SK-N-SH (cell line): Measurements from ENCODE around the gene LBR. TPM values are rescaled to one million over a fixed set of nuclear protein-coding genes. Genes with fewer than 3 reads are reported as not detected.

Experiments used
- CTCF ChIA-PET: fragments of 300-600, 350-600 bp; formaldehyde crosslinking; extraction: SDS; loops from one replicate; lab custom pipeline; 2021; lab: Yijun Ruan, JAX
- POLR2A ChIA-PET: fragments of 350-600 bp; sonication (Branson Sonifier 250); formaldehyde crosslinking; extraction: SDS; loops from one replicate; lab custom pipeline; 2020; ENCODE audit warnings: antibody characterized with exemption, inconsistent platforms; lab: Yijun Ruan, JAX
- DNase-seq: peaks from one replicate; pipeline ENCODE4 v3.0.0; 2012
- H2AFZ ChIP-seq: fragments of 200-600 bp; sonication (generic); 2 replicates; pipeline ENCODE4 v1.8.1; 2016; ENCODE audit warnings: antibody characterized with exemption, mild to moderate bottlenecking, low read depth
- H3F3A ChIP-seq: fragments of 200-600 bp; sonication (generic); replicated peaks from 2 replicates; pipeline ENCODE3; 2016; ENCODE audit warnings: antibody characterized with exemption, mild to moderate bottlenecking; ENCODE audit not compliant: insufficient read depth
- H3K27ac ChIP-seq, 2 experiments: fragments of 200-500 bp in 1 of 2; fragments of 200-600 bp in 1 of 2; sonication (Bioruptor generic) in 1 of 2; sonication (generic), shearing (Covaris generic) in 1 of 2; 2 replicates each; pipeline versions ENCODE4 v1.5.1 to v1.6.1; 2014 to 2016; ENCODE audit warnings: low read depth in 2 of 2, inconsistent platforms in 1 of 2, low read length in 1 of 2, mild to moderate bottlenecking in 1 of 2, mixed read lengths in 1 of 2
- H3K27me3 ChIP-seq: fragments of 200-600 bp; sonication (generic), shearing (Covaris generic); 2 replicates; pipeline ENCODE4 v1.6.1; 2016; ENCODE audit warnings: mixed run types; ENCODE audit not compliant: insufficient read depth
- H3K36me3 ChIP-seq, 2 experiments: fragments of 200-500 bp in 1 of 2; fragments of 200-600 bp in 1 of 2; sonication (Bioruptor generic) in 1 of 2; sonication (generic) in 1 of 2; replicated peaks in 1 of 2; 2 replicates each; pipeline versions ENCODE3 to v1.5.1; 2014 to 2016; ENCODE audit warnings: low read length in 1 of 2, mild to moderate bottlenecking in 1 of 2; ENCODE audit not compliant: insufficient read depth in 2 of 2, control insufficient read depth in 1 of 2
- H3K4me1 ChIP-seq, 2 experiments: fragments of 200-500 bp in 1 of 2; fragments of 200-600 bp in 1 of 2; sonication (Bioruptor generic) in 1 of 2; sonication (generic), shearing (Covaris generic) in 1 of 2; 2 replicates each; pipeline versions ENCODE4 v1.5.1 to v1.6.1; 2014 to 2016; ENCODE audit warnings: low read depth in 1 of 2, low read length in 1 of 2, mixed run types in 1 of 2; ENCODE audit not compliant: insufficient read depth in 2 of 2, control insufficient read depth in 1 of 2
- H3K4me2 ChIP-seq: fragments of 200-600 bp; sonication (generic), shearing (Covaris generic); 2 replicates; pipeline ENCODE4 v1.6.1; 2017; ENCODE audit warnings: mixed run types
- H3K4me3 ChIP-seq, 2 experiments: fragments of 200-500 bp in 1 of 2; fragments of 200-600 bp in 1 of 2; sonication (Bioruptor generic) in 1 of 2; sonication (generic), shearing (Covaris generic) in 1 of 2; 2 replicates each; pipeline versions ENCODE4 v1.5.1 to v1.8.1; 2014 to 2016; ENCODE audit warnings: low read depth in 2 of 2, inconsistent platforms in 1 of 2, low read length in 1 of 2, mild to moderate bottlenecking in 1 of 2, mixed read lengths in 1 of 2, moderate library complexity in 1 of 2
- H3K79me2 ChIP-seq: fragments of 200-600 bp; sonication (generic); 2 replicates; pipeline ENCODE4 v1.8.1; 2017; ENCODE audit warnings: mild to moderate bottlenecking; ENCODE audit not compliant: insufficient read depth
- H3K9ac ChIP-seq: fragments of 200-600 bp; sonication (generic); 2 replicates; pipeline ENCODE4 v1.6.1; 2017; ENCODE audit warnings: mixed run types
- H3K9me2 ChIP-seq: fragments of 200-600 bp; sonication (generic); 2 replicates; pipeline ENCODE4 v1.6.1; 2017; ENCODE audit warnings: mixed run types
- H3K9me3 ChIP-seq: fragments of 200-600 bp; sonication (generic); 2 replicates; pipeline ENCODE4 v1.6.1; 2017; ENCODE audit warnings: mixed run types, mild to moderate bottlenecking, moderate library complexity
- H4K20me1 ChIP-seq: fragments of 200-600 bp; sonication (generic); 2 replicates; pipeline ENCODE4 v1.6.1; 2017; ENCODE audit warnings: mild to moderate bottlenecking, mixed run types; ENCODE audit not compliant: insufficient read depth
- CHD2 ChIP-seq: fragments of 150-350 bp; IDR thresholded peaks from 2 replicates; pipeline ENCODE4 v1.6.1; 2018; ENCODE audit warnings: low read length; ENCODE audit not compliant: partially characterized antibody
- ELF1 ChIP-seq: IDR thresholded peaks from 2 replicates; pipeline ENCODE4 v1.4.0; 2012
- EZH2phosphoT487 ChIP-seq: fragments of 200-600 bp; sonication (generic); IDR thresholded peaks from 2 replicates; pipeline ENCODE4 v1.6.1; 2017; ENCODE audit warnings: low read depth, mixed run types, mild to moderate bottlenecking, antibody characterized with exemption, moderate library complexity, borderline replicate concordance
- JUND ChIP-seq: IDR thresholded peaks from 2 replicates; pipeline ENCODE4 v1.4.0; 2012
- MXI1 ChIP-seq: IDR thresholded peaks from 2 replicates; pipeline ENCODE4 v1.6.1; 2012; ENCODE audit warnings: mild to moderate bottlenecking, low read depth, low read length, improper control_type of control experiment
- PBX3 ChIP-seq: IDR thresholded peaks from 2 replicates; pipeline ENCODE4; 2012
- POLR2AphosphoS5 ChIP-seq: IDR thresholded peaks from 2 replicates; pipeline ENCODE4 v1.6.1; 2012; ENCODE audit warnings: low read depth, low read length
- RCOR1 ChIP-seq: fragments of 150-350 bp; IDR thresholded peaks from 2 replicates; pipeline ENCODE4 v1.6.1; 2017; ENCODE audit warnings: antibody characterized with exemption, low read length
- RFX5 ChIP-seq: IDR thresholded peaks from 2 replicates; pipeline ENCODE4 v1.6.1; 2012; ENCODE audit warnings: mild to moderate bottlenecking, improper control_type of control experiment, low read length
- TCF12 ChIP-seq: IDR thresholded peaks from 2 replicates; pipeline ENCODE4 v1.4.0; 2012
- WGBS: methylation state at CpG from one replicate; pipeline ENCODE4 v1.1.6; 2017; ENCODE audit warnings: low lambda C conversion rate; 5-methylcytosine and 5-hydroxymethylcytosine counted together
- polyA plus RNA-seq, 3 experiments: library from polyadenylated mRNA; depleted of rRNA; stranded (reverse); fragments of >200 nt; gene quantifications; 2 replicates each; pipeline ENCODE4 v1.2.3, GENCODE V29; 2012
- TF ChIP-seq, protein P1 (sequence below): fragments of 150-350 bp; IDR thresholded peaks from 2 replicates; pipeline ENCODE4 v1.6.1; 2017; ENCODE audit warnings: antibody characterized with exemption, low read length, low read depth, borderline replicate concordance
- TF ChIP-seq, protein P2 (sequence below): IDR thresholded peaks from 2 replicates; pipeline ENCODE4 v1.4.0; 2012; ENCODE audit warnings: low read depth, borderline replicate concordance

The LBR gene
- polyA plus RNA-seq, 1 of the 3 experiments (the other 2 are of a cell fraction): 10.6 TPM

DNA sequence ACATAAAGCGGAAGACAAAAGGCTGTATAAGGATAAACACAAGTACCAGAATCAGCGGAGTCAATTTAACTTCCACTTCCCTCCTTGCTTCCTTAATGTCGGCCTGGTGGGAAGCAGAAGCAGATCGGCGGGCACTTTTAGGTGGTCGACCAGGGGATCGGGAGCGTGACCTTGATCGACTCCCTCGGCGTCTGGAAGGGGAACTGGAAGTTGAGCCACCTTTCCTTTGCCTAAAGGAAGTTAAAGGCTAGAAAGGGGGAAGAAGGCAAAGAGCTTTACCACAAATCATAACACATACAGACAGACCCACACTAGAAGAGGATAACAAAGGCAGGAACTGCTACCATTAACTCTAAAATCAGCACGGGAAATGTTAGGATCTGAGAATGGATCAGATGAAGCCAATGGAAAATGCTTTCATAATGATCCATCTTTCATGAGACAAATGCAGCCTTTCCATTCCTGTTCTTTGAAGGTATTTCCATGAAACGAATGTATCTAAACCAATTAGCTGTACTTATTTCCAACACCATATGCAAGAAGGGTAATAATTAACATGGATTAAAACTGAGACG is 5.7 kb downstream of the LBR start:
- ChIA-PET CTCF (interaction anchor here (1.0 to 1.7 kb wide), 2 partner anchors 53 to 703 kb away, joined by 3 to 4 read pairs; no protein-coding TSS in a partner anchor), POLR2A (no interaction called here)
- 89% methylated on average over 14 of the region's 14 CpGs for WGBS
- no peak overlapping the region for H3K9ac ChIP-seq
- no peak overlapping the region for H3K4me3 ChIP-seq
- TF ChIP-seq RCOR1 (no peak), CHD2 (no peak)
- TF ChIP-seq, protein P1, sequence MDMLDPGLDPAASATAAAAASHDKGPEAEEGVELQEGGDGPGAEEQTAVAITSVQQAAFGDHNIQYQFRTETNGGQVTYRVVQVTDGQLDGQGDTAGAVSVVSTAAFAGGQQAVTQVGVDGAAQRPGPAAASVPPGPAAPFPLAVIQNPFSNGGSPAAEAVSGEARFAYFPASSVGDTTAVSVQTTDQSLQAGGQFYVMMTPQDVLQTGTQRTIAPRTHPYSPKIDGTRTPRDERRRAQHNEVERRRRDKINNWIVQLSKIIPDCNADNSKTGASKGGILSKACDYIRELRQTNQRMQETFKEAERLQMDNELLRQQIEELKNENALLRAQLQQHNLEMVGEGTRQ: no peak
- H3K79me2 ChIP-seq: peaks cover 61% of the 10 kb centered on the region
- no peak overlapping the region for H3K4me2 ChIP-seq
- no peaks in the 10 kb centered on the region for H3K9me2 ChIP-seq
- H3K27me3 ChIP-seq: no peaks in the 10 kb centered on the region
- no peaks in the 10 kb centered on the region for H3K9me3 ChIP-seq
- peaks cover 13% of the 10 kb centered on the region for H4K20me1 ChIP-seq
- H3K27ac ChIP-seq: peak overlapping the region in 1 of 2 experiments; percentile 93; a peak in 2 of 4 replicates
- H2AFZ ChIP-seq: no peak overlapping the region
- peaks cover 31 to 34% of the 10 kb centered on the region in 2 experiments for H3K36me3 ChIP-seq
- H3F3A ChIP-seq: peaks cover 21% of the 10 kb centered on the region
- peaks cover 34 to 42% of the 10 kb centered on the region in 2 experiments; a peak in 3 of 4 replicates for H3K4me1 ChIP-seq
- DNase-seq: no peak

DNA sequence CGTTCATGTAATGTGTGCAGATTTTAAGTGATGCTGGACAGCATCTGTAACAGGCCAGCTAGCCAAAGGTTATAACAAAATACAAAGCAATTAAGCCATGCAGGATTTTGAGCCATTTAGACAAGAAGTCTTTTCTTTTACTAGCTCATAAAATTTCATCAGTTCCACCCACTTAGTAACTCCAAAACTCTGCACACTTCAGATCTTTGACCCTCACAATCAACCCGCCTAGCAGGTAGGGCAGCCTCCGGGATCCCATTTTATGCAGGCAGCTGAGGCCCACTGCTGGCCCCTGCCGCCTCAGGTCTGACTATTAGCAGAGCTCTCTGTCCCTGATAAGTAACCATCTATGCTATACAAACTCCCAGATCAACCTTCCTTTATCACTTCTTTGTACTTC is 9.2 kb downstream of the LBR start:
- Histone ChIP-seq H3K4me1 (peaks cover 8 to 10% of the 10 kb centered on the region in 2 experiments; a peak in 3 of 4 replicates), H3K4me3 (no peak overlapping the region), H4K20me1 (no peaks in the 10 kb centered on the region), H3K36me3 (peaks cover 56 to 62% of the 10 kb centered on the region in 2 experiments), H3F3A (peaks cover 7% of the 10 kb centered on the region), H3K27ac (no peak overlapping the region), H3K27me3 (no peaks in the 10 kb centered on the region), H3K9me2 (no peaks in the 10 kb centered on the region), H3K9ac (no peak overlapping the region), H3K79me2 (peaks cover 29% of the 10 kb centered on the region), H3K4me2 (no peak overlapping the region), H2AFZ (no peak overlapping the region), H3K9me3 (no peaks in the 10 kb centered on the region)
- ChIA-PET POLR2A (no interaction called here), CTCF (interaction anchor here (0.7 to 1.0 kb wide), 4 partner anchors 14 to 99 kb away, joined by 3 to 4 read pairs (median 4); no protein-coding TSS in a partner anchor)
- WGBS: 97% methylated on average over 4 of the region's 4 CpGs
- DNase-seq: no peak
- TF ChIP-seq EZH2phosphoT487 (no peak), MXI1 (no peak), TCF12 (no peak)
- TF ChIP-seq, protein P2, sequence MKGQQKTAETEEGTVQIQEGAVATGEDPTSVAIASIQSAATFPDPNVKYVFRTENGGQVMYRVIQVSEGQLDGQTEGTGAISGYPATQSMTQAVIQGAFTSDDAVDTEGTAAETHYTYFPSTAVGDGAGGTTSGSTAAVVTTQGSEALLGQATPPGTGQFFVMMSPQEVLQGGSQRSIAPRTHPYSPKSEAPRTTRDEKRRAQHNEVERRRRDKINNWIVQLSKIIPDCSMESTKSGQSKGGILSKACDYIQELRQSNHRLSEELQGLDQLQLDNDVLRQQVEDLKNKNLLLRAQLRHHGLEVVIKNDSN: no peak

- no peaks in the 10 kb centered on the region for H4K20me1 ChIP-seq
- no peak overlapping the region for H3K4me3 ChIP-seq
- peaks cover 7% of the 10 kb centered on the region for H3F3A ChIP-seq
- H3K36me3 ChIP-seq: peaks cover 61 to 66% of the 10 kb centered on the region in 2 experiments
- CTCF ChIA-PET: interaction anchor here (0.9 to 1.0 kb wide), 3 partner anchors 13 to 99 kb away, joined by 3 to 4 read pairs (median 4); no protein-coding TSS in a partner anchor
- H3K79me2 ChIP-seq: peaks cover 24% of the 10 kb centered on the region
- H3K4me2 ChIP-seq: no peak overlapping the region
- no peaks in the 10 kb centered on the region for H3K27me3 ChIP-seq
- peaks cover 2 to 4% of the 10 kb centered on the region in 2 experiments; a peak in 3 of 4 replicates for H3K4me1 ChIP-seq
- TF ChIP-seq POLR2AphosphoS5 (no peak), JUND (no peak), ELF1 (no peak), RFX5 (no peak), PBX3 (no peak)
- H3K9me2 ChIP-seq: no peaks in the 10 kb centered on the region
- H2AFZ ChIP-seq: no peak overlapping the region
- 91% methylated on average over 2 of the region's 2 CpGs for WGBS
- no peaks in the 10 kb centered on the region for H3K9me3 ChIP-seq
- DNase-seq: no peak
- no peak overlapping the region for H3K9ac ChIP-seq
- no peak overlapping the region for H3K27ac ChIP-seq
- POLR2A ChIA-PET: no interaction called here
These were observed 9.8 kb downstream of the LBR start for GRCh38 chr1:225418059-225418458.
